NCI-H774 (cell line): ENCODE results near the gene PTOV1.

ENCODE experiments used
- DNase-seq: peaks from one replicate; lab custom pipeline; 2025; lab: John Stamatoyannopoulos, UW

The PTOV1 gene

DNA sequence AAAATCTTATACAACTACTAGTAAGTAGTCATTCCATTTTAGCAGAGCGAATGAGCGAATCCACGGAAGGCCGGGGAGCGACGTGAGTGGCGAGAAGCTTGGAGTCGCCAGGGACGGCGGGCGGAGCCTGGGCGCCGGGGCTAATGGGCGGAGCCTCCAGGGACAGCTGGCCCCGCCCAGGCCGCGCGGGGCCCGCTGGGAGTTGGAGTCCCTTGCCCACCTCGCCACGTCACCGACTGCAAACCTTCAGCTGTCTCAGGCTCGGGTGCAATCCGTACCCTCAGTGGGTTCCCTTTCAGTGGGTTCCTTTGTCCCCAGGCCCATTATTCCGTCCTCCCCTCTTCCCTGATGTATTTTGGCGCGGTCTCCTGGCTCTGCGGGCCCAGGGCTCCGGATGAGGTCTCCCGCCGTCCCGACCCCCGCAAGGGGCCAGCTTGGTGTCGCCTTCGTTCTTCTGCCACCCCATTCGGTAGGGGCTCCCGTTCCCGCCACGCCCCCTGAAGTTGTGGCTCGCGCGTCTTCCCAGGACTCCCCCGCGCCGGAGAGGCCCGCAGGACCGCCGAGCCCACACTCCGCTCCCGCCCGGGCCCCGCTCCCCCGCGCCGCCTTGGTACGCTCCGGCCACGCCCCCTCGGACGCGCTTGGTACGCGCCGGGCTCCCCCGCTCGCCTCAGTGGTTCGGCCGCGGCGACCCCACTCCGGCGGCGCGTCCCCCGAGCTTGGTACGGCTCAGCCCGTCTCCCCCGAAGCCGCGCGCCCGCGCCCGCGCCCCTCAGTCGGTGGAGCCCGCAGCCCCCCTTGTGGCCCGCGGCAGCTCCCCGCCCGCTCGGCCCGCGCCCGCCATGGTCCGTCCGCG lies at the start of gene PTOV1:
Gene PTOV1 (plus strand): TSS at position 673 of the 856 bp plus-strand sequence.
- DNase-seq, result peak; percentile 90

DNA sequence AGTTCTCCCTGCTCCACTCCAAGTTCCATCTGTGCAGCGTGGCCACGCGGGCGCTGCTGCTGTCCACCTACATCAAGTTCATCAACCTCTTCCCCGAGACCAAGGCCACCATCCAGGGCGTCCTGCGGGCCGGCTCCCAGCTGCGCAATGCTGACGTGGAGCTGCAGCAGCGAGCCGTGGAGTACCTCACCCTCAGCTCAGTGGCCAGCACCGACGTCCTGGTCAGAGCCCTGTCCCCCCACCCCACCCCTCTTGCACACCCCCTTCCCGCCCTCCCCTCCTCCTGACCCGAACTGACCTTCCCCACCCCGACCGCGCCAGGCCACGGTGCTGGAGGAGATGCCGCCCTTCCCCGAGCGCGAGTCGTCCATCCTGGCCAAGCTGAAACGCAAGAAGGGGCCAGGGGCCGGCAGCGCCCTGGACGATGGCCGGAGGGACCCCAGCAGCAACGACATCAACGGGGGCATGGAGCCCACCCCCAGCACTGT lies 49.5 kb upstream of the PTOV1 start:
- no peak for DNase-seq

DNA sequence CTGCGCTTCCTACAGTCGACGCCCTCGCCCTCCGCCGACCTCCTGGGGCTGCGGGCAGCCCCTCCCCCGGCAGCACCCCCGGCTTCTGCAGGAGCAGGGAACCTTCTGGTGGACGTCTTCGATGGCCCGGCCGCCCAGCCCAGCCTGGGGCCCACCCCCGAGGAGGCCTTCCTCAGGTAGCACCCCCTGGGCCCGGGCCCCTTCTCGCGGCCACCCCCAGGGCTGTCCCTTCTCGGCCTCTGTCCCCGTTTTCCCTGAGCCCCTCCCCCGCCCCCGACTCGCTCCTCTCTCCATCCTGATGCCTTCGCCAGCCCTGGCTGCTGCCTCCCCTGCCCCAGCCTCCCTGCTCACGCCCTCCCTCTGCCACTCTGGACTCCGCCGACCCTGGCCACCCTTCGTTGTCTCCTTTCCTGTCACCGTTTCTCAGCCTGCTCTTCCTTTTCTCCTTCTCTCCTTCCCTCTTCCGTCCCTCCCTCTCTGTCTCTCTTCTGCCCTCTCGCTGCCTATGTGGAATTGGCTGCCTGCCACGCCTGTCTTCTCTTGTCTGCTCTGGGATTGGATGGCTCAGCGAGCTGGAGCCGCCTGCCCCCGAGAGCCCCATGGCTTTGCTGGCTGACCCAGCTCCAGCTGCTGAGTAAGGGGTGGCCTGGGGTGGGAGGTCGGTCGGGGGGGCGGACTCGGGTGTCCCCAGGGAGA lies 48.8 kb upstream of the PTOV1 start:
- peak; percentile 76 for DNase-seq

DNA sequence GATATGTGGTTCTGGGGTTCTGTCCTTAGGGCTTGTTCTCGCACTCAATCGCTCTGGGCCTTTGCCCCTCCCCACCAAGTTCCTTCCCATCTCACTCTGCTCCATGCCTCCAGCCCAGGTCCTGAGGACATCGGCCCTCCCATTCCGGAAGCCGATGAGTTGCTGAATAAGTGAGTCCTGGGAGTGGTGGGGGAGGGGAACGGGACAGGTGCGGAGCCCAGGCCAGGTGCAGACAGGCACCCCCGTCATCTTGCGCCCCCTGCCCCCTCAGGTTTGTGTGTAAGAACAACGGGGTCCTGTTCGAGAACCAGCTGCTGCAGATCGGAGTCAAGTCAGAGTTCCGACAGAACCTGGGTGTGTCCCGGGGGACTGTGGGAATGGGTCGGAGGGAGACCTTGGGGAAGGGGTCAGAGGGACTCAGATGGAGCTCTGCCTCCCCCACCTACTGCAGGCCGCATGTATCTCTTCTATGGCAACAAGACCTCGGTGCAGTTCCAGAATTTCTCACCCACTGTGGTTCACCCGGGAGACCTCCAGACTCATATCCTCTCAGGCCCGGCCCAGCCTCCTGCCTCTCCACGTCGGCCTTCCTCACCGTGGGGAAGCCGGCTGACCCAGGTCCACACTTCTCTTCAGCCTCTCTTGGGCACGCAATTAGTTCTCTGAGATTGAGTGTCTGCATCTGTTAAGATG lies 48.0 kb upstream of the PTOV1 start:
- peak; percentile 57 for DNase-seq

DNA sequence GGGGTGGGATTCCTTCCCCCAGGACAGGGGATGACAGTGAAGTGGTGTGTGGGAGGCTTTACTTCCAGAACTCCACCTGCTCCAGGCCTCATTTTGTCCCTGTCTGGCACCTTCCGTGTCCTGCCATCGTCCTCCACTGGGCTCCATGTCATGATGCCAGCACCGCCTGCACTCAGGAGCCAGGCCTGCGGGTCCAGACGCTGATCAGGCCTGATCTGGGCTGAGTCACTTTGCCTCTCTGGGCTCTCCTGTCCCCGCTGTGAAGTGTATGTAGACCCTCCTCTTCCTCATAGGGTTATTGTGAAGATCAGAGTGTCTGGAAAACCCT lies 47.5 kb upstream of the PTOV1 start:
- no peak for DNase-seq

DNA sequence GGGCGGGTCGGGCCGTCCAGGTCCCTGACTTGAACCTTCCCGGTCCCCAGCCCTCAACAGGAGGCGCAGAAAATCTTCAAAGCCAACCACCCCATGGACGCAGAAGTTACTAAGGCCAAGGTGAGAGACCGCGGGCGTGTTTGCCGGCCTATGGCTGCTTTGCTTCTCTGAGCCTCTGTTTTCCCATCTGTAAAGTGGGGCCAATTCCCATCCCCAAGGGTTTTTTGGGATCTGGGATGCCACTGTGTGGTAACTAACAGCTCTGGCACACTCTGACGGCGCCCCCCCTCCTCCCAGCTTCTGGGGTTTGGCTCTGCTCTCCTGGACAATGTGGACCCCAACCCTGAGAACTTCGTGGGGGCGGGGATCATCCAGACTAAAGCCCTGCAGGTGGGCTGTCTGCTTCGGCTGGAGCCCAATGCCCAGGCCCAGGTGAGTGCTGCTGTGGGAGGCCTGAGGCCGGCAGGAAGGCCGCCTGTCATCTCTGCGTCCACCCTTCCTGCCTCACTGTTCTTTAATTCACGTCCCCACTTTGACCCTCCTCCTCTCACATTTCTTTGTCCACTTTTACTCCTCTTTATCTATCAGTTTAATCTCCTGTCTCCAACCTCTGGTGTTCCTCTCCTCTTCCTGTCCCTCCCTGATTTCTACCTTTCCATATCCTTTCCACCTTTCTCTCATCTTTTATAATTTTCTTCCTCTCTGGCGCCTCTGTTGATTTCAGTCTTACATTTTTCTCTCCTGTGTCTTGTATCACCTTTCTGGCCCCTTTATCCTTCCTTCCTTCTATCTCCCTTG lies 44.9 kb upstream of the PTOV1 start:
- DNase-seq, result no peak

DNA sequence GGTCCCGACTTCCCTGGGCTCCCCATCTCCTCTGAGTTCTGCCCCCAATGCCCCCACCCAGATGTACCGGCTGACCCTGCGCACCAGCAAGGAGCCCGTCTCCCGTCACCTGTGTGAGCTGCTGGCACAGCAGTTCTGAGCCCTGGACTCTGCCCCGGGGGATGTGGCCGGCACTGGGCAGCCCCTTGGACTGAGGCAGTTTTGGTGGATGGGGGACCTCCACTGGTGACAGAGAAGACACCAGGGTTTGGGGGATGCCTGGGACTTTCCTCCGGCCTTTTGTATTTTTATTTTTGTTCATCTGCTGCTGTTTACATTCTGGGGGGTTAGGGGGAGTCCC lies 44.4 kb upstream of the PTOV1 start:
- DNase-seq, result no peak

DNA sequence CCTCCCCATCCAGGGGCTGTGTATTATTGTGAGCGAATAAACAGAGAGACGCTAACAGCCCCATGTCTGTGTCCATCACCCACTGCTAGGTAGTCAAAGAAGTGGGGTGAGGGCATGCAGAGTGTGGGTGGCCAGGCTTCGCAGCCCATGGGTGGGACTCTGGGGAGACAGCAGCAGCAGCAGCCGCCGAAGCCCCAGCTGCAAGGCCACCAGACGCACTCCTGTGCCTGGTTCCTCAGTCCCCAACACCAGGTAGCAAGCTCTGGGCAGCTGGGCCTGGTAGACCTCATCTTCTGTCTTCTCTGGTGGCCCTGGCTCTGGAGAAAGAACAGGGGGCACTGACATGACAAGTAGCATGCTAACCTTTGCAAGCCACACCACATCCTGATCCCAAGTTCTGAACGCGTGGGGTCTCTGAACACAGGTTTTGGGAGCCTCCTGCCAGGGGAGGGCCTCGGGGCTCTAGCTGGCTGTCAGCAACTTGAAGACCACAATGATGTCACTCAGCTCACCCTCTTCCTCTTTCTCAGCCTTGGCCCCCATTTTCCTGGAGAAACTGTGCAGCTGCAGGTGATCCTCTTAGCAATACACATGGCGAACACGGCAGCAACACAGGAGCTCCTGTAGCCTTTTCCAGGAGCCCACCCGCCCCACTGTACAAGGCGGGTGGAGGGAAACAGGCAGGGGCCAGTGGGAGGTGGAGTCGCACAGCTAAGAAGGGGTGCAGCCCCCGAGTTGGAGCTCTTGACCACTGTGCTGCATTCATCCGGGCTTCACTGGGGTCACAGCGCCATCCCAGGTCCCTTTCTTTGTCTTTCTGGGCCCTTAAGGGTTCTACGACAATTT lies 43.7 kb upstream of the PTOV1 start:
- DNase-seq, result no peak

DNA sequence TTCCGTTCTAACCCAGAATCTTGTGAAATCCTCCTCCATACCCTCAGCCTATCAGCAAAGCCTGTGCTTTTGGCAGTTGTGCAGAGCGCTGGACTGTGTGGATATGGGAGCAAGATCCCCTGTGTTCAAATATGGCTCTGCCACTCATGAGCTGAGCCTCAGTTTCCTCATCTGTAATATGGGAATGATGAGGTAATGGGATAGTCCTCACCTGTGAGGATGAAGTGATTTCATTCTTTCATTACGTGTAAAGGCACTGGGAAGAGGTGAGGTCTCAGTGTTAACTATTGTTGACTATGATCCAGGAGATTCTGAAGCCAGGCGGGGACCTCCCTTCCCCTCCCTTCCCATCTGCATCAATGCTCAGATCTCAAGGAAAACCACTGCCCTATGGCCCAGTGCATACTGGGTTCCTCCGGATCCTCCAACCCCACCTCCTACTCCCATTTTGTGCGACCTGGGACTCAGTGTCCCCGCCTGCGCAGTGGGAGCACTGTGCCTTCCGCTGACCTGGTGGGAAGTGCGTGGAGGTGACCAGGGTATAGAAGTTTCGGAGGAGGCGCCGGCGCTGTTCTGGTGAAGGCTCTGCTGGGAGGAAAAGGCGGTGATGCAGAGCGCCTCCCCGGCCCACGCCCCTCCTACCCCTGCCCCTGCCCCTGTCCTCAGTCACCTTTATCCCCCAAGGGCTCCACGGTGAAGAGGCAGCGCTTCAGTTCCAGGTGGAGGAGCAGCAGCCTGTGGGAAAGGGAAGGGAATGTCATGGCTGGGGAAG lies 42.9 kb upstream of the PTOV1 start:
- DNase-seq, result no peak

DNA sequence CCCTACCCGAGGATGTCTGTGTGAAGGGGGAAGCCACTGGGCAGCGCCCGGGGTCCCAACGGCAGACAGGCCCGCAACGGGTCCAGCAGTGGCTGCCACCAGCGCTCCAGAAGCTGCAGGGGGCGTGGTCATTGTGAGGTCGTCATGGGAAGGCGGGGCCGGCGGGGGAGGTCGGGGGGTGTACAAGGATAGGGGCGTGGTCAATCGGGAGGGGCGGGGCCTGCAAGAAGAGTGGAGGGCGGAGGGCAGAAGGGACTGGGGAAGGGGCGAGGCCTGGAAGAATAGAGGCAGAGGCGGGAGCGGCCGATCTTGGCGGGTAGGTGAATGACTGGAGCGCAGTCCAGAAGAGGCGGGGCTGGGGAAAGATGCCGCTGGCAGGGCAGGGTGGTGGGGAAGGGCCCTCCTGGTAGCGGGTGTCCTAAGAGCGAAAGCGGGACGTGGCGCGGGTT lies 42.2 kb upstream of the PTOV1 start:
- DNase-seq, result peak; percentile 88

DNA sequence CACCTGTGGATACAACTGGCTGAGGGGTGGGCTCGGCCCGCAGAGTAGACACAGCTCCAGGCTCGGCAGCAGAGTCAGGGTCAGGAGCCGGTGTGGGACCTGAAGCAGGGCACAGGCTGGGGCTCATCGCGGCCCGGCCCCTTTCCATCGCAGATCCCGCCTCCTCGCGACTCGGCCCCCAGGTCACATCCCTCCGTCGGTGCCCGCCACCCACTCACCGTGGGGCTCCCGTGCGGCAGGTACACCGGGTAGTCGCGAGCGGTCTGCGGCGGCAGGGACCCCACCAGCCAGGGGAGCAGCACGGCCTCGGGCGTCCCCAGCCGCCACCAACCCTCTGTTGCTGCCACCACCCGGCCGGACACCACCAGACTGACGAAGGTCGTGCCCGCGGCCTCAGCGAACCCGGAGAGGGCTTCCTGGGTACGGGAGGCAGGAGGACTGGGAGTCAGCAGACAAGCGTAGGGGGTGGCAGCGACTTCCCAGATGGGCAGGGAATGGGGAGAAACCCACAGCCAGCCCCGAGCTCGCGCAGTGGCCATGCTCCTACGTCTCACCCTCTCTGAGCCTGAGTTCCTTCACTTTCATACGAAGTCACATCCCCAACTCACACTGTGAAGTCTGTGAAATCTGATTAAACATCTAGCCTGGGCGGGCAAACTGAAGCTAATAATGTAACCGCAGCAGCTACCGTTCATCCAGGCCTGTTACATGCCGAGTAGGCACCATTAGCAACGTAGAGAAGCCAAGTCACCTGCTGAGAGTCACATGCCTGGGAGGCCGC lies 41.6 kb upstream of the PTOV1 start:
- DNase-seq, result peak; percentile 45

DNA sequence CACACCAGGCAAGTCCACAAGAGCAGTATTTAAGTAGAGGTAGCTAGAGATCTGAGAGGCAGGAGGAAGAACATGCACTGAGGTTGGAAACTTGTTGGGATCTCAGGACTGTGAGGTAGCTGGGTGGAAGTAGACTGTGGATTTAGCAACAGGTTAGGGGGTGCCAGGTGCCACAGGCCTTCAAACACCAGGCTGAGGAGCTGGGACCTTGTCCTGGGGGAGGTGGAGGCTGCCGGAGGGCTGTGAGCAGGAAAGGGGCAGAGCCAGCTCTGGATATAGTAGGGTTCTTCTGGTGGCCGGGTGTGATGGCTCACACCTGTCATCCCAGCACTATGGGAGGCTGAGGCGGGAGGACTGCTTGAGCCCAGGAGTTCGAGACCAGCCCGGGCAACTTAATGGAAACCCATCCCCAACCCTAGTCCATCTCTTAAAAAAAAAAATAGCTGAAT lies 41.0 kb upstream of the PTOV1 start:
- DNase-seq, result no peak

DNA sequence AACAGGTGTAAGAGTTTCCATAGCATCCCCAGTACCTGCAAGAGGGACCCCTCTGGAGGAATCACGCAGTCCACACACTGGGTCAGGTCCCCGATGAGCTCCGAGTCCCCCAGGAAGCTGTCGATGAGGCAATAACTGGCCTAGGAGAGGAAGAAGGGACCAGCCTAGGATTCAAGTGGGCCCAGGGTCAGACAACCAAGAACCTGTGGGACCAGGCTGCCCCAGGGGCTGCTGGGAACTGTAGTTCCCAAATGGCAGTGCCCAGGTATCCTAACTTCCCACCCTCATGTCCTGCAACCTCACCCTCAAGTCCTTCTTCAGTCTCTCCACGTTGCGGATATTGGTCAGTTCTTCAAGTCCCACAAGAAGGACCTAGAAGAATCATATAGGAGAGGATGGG lies 39.6 kb upstream of the PTOV1 start:
- DNase-seq, result no peak

DNA sequence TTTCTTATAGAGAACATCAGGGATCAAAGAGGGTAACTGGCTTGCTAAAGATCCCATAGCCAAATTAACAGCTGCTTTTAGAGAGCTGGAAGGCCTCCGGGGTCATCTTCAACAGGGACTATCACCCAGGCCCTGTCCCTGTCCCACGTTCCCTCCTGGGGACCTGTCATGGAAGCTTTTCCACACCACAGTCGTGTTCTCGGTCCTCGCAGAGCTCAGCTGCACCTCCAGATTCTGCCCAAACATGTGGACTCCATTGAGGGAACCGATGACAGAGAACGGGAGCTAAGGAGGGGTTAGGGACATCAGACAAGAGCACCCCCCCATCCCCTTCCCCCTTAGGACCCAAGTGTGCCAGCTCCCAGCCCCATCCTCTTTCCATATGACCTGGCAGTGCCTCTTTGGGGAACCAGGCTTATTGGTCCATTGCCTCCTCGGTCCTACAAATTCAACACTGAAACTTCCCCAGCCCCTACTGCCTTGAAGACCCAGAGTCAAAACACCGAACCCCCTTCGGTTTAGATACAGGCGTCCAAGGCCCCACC lies 38.4 kb upstream of the PTOV1 start:
- DNase-seq, result no peak

DNA sequence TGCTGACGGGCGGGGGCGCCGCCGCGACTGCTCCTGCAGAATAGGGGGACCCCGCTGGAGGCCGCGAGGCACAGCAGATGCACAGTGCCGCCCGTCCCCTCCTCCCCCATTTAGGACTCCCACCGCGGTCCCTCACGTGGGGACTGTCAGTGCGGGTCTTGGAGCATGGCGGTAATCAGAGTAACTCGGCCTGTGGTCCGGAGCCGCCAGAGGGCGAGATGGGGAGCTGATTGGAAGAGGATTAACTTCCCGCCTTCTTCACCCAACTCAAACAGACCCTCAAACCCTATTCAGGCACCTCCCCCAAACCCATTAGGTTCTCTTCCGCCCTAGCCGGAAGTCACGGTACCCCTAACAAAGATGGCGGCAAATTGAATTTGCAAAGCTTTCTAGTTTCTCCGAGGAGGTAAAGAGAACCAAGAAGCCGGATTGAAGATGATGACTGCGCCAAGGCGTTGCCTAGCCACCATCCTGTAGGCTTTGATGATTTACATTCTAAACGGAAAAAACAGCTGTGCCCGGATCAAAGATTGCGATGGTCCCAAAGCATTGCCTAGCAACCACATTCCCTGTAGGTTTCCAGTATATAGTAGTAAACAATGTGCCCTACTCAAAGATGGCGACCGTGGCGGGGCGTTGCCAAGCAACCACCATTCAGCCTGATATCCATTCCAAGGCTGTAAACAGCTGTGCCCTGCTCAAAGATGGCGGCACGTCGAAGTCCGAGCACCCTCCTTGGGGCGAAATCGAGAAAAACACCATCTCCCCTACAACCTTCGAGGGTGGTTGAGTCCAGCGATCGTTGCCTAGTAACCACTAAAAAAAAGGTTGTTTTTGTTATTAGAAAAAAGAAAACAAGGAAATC lies 37.7 kb upstream of the PTOV1 start, which contains the start of gene FUZ:
Gene FUZ (minus strand): TSS at position 296 of the 865 bp plus-strand sequence. CDS start 186 bp downstream, at position 110.
- peak; percentile 97 for DNase-seq

DNA sequence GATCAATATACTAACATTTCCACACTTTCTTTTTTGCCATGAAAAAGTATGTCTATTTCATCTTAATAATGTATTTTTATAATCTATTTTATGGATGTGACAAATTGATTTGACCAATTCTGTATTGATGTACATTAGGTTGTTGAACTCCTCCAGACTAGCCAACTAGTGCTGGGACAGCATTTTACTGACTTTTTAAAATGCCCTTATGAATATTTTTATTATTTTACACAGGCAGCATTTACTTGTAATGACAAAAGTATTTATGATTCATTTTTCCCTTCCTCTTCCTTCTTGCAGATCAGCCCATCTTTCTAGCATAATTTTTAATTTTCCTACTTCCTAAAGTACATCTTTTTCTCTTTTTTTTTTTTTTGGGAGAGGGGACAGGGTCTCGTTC lies 36.9 kb upstream of the PTOV1 start:
- DNase-seq, result no peak

DNA sequence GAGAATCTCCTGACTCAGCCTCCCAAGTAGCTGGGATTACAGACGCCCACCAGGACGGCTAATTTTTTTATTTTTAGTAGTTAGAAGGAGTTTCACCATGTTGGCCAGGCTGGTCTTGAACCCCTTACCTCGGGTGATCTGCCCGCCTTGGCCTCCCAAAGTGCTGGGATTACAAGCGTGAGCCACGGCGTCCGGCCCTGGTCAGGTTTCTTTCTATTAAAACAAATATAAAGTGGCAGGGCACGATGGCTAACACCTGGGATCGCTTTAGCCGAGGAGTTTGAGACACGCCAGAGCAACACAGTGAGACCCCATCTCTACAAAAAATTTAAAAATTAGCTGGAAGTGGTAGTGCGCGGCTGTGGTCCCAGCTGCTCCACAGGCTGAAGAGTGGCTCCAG lies 34.4 kb upstream of the PTOV1 start:
- no peak for DNase-seq
